HG03575 (cell line): Measurements from ENCODE around the gene OR8B3.
"Not testable (repeated sequence)": the region's sequence is repeated elsewhere in the genome, so short reads cannot be mapped to it uniquely, and the experiment has no call there.

Experiments used
- ATAC-seq: cut with Tn5 transposase; IDR thresholded peaks from one replicate; pipeline ENCODE4 v1.9.1; 2021; ENCODE audit not compliant: unreplicated experiment, insufficient number of reproducible peaks, low FRiP score; ENCODE audit errors: extremely low read depth

Gene OR8B3, protein sequence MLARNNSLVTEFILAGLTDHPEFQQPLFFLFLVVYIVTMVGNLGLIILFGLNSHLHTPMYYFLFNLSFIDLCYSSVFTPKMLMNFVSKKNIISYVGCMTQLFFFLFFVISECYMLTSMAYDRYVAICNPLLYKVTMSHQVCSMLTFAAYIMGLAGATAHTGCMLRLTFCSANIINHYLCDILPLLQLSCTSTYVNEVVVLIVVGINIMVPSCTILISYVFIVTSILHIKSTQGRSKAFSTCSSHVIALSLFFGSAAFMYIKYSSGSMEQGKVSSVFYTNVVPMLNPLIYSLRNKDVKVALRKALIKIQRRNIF

DNA sequence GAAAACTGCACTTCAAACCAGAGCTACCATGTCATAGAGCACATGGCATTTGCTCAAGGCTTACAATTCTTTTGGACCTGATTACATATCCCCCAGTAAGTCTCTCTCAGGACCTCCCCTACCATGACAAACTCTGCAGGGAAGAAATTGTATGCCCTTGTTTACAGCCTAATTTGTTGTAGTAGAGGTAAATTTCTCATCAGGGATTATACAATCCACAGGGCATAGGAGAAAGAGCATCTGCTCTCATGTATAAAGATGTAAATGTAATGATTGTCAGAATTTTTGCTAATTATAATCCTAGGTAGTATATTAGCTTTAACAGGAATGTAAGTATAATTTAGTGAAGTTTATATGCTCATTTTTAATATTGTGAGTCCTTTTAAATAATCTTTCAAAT, at the start of gene OR8B3:
Gene OR8B3 (minus strand): TSS at position 101 of the 400 bp plus-strand sequence. CDS start 1,673 bp downstream, outside the sequence.
- no peak for ATAC-seq

DNA sequence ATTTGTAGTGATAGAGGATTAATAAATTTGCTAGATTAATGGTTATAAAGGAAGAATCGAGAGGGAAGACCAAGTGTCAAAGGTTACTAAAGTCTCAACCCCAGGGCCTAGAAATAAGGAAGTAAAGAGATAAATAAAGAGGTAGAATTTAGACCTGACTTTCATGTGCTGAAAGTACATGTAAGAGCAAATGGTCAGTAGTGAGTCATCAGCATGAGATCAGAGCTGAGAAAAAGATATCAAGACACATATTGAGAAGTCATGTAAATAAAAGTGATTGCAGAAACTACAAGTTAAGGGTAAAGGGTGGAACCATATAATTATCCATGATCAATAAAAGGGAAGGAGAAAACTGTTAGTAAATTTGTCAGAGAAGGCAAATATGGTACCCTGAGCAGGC, 48.1 kb upstream of the OR8B3 start:
- ATAC-seq = no peak

DNA sequence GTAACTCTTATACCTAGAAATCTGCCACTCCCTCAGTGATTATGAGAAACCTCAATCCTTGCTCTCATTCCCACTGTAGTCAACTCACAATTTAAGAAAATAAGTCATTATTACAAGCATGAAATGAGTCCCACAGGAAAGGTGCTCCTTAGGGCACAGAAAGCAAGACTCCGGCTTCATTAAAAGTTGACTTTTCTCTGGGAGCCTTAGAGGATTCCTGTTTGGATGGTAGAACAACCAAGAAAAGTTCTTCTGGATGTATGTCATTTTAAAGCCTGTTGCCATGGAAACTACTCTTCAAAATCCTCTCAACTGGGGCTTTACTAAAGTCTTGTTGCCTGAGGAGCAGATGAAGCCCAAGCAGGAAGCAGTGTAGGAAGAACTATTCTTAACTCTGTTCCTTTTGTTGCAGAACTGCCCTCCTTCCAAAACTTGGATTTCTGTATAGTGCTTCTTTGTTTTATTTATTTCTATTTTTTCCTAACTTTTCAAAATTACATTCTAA, 46.9 kb upstream of the OR8B3 start, which contains the start of gene OR8B8:
Gene OR8B8 (minus strand): TSS at position 51 of the 505 bp plus-strand sequence. CDS start 4,611 bp downstream, outside the sequence.
- no peak for ATAC-seq

DNA sequence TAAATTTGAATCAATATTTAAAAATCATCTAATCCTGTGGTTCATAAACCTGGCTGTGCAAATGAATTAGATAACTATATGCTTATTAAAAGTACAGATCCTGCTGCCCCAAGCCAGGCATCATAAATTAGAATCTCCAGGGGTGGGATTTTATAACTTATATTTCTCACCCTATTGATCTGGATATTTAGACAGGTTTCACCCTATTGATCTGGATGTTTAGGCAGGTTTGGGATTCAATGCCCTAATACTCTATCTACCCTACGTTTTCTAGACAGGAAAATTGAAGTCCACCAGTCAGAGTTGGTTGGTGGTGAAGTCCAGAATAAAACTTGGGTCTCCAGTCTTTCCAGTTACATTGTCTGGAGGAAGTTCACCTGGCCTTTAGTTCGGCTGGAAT, 44.0 kb upstream of the OR8B3 start:
- no peak for ATAC-seq

DNA sequence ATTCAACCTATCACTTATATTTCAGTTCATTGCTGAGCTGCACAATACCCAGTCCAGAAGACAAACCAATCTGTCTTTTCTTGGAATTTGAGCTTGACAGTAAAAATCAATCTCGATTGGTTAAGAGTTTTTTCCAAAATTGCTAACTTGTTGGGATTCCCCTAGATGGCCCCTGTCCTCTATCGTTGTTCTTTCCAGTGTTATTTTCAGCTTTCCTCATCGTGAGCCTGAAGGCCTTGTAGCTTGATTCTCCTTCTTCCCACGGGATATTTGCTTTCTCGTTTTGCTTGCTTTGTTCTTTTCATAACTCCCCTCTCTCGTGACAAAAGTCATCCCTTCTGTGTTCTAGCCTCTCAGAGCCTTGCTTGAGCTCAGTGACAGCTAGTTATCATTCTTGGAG, 43.6 kb upstream of the OR8B3 start:
- ATAC-seq = no peak

DNA sequence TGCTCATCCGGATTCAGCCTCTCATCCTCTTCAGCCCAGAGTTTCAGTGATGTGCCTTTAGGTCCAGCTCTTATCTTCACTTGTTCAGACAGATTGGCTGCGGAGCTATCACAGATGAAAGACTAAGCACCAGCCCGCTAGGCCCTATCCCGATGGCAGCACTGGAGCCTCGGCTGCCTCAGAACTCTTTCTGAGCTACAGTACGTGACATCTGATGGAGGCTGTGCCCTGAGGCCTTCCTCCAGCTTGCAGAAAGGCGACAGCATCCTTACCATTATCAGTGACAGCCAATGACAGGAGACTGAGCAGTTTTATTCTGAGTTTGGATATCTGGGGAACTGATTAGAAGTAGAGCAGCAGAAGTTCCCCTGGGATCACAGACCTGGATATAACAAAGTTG, 42.7 kb upstream of the OR8B3 start:
- ATAC-seq = no peak

DNA sequence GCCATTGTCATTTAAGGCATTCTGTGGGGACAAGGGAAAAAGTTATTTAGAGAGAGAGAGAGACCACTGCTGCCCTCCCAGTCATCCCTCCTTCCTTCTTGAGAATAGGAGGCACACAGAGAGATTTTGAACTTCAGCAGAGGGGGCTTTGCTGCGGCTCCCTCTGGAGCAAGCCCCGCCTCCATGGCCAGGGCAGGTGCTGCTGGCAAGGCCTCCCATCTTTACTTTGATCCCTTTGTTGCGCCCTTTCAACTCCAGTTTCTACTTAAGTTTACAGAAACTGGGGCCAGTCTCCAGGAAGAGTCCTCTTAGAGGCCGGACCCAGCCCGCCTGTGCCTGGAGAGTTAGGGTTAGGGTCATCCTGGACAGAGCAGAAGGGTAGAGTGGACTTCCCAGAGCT, 42.3 kb upstream of the OR8B3 start:
- ATAC-seq = no peak

DNA sequence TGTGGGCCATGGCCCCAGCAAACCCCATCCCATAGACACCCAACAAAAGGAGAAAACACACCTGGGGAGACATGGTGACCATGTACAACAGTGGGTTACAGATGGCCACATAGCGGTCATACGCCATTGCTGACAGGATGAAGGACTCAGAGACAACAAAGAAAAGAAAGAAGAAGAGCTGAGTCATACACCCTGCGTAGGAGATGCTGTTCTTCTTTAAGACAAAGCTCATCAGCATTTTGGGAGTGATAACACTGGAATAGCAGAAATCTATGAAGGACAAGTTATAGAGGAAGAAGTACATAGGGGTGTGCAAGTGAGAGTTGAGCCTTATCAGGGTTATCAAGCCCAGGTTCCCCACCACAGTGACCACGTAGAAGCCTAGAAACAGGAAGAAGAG, 41.8 kb upstream of the OR8B3 start:
- no peak for ATAC-seq

DNA sequence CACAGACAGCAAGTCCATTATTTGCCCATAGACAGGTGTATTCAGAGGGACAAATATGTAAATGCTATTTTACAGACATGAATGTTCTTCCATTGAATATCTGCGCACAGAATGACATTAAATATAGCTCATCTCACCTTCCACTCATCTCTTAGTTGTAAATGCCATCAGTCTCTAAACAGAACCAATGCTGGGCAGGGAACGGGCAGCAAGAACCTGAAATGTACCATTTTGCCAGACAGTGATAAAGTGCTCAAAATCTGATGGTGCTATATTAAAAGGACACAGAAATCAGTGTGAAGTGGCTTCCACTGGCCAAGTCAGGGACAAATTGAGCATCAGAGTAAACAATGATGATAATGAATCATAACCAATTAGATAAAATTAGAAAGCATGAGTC, 35.9 kb upstream of the OR8B3 start:
- ATAC-seq = no peak

DNA sequence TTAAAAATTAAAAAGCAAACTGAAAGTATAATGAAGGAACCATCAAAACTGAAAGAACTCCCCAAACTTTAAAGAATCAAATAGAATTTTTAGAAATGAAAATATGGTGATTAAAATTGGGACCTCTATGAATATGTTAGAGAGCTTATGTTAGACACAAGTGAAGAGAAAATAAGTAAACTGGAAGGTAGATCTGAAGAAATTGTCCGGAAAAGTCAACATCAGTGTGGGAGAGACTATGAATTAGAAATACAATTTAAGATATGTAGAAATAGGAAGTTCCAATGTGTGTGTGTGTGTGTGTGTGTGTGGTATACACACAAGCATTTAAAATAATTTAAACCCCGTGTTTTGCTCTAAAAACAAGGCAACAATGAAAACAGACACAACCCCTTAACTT, 30.8 kb upstream of the OR8B3 start:
- ATAC-seq = no peak

DNA sequence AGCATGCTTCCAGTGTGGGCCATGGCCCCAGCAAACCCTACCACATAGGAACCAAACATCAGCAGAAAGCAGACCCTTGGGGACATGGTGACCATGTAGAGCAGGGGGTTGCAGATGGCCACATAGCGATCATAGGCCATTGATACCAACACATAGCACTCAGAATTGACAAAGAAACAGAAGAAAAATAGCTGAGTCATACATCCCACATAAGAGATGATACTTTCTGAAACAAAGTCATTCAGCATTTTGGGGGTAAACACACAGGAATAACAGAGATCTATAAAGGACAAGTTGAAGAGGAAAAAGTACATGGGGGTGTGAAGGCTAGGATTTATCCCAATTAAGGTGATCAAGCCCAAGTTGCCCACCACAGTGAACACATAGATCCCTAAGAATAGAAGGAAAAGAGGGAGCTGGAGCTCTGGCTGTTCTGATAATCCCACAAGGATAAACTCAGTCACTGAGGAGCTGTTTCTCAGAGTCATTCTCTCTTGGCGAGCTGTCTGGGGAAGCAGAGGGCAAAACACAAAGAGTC, 25.6 kb upstream of the OR8B3 start, which contains the start of gene OR8B4:
Gene OR8B4 (minus strand): TSS at position 488 of the 538 bp plus-strand sequence. CDS start 0 bp downstream, at position 488.
- ATAC-seq = no peak

DNA sequence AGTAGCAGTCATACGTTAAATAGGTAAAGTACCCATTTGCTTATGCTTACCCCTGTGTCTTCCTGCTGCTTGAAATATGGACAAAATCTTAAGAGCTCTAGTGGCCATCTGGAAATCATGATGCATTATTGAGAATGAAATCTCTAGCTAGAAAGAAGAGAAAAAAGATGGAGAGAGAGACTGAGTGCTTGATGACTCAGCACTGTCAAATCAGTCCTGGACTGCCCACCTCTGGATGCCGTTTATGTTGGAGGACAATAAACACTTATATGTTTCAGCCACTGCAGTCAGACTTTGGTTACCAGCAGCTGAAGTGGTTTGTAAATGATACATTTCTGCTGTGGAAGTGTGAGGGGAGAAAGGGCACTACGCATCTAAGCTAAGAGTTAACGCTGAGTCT, 22.2 kb upstream of the OR8B3 start:
- no peak for ATAC-seq

DNA sequence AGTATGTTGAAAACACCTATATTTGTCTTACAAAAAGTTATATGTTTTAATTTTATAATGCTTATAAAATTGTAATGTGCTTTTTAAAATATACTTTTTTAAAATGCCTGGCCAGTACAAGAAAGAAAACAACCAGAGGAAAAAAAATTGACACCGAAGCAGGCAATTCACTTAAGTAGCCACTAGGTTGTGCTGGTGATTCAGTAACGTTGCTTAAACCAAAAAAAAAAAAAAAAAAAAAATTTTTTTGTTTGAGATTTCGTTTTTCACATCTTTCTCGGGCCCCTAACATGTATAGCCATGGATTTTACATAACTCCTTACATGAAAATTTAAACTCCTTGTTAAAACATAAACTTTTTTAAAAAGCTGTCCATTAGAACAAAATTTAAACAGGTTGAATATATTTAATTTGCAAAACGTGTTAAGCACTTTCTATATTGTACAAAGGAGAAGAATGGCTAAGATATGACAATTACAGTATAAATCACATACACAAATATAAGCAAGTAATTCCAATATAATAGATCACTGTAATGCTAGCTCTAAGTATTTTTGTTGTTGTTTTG, 16.6 kb upstream of the OR8B3 start:
- no peak for ATAC-seq

DNA sequence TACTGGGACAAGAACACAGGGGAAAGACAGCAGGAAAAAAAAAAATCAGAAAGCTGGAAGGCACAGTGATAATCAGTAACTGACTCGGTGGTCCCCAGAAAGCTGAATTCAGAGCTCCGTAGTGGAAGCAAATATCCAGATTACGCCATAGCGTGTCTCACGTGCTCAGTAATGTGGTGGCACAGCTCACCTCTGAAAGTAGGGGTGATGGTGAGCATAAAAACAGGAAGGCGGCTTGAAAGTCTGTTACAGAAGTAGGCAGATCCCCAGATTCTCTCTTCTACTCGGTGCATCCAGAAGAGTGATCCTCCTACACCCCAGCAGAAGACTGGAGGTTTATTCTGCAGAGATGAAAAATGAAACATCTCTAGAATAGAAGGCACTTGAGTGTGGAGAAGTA, 11.1 kb upstream of the OR8B3 start:
- no peak for ATAC-seq

DNA sequence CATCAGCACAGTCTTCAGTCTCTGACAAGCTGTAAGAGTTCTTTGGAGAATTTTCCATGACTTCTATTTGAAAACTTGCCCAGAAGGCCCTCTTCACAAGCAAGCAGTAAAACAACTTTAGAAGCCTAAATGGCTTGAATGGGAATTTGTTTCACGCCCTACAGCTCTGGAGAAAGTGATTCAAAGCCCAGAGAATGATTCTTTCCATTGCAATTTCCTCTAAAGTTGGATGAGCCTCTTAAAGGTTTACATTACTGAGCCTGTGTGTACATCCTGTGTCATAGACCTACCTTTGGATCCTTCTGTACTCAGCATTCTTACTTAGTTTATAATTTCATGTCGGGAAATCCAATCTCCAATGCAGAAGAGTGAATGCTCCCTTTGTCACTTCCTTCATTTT, 6.8 kb upstream of the OR8B3 start:
- ATAC-seq = no peak

DNA sequence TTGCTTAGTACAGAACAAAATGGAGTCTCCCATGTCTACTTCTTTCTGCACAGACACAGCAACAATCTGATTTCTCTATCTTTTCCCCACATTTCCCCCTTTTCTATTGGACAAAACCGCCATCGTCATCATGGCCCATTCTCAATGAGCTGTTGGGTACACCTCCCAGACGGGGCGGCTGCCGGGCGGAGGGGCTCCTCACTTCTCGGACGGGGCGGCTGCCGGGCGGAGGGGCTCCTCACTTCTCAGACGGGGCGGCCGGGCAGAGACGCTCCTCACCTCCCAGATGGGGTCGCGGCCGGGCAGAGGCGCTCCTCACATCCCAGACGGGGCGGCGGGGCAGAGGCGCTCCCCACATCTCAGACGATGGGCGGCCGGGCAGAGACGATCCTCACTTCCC, 4.4 kb upstream of the OR8B3 start:
- ATAC-seq = not testable (repeated sequence)

DNA sequence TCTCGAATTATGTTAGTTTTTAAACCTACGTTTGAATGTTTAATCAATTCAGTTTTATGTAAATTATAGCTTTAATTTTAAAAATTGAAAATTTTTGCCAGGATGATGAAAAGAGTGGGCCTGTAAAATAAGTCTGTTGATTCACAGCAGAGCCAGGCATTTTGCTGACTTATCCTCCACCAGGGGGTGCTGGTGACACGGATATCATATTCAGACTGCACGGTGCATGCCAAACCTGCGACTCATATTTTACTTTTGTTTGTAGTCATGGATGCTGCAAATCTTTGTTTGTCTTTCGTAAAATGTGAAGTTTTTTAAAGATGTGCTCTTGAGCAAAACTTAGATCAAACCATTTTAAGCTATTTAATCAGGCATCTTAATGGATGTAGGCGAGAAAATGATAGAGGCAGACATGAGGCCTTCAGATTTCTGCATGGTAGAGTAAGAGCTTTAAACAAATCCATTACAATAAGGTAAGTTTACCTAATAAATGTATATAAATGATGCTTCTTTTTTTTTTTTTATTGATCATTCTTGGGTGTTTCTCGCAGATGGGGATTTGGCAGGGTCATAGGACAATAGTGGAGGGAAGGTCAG, 3.6 kb upstream of the OR8B3 start:
- peak; percentile 85 for ATAC-seq

DNA sequence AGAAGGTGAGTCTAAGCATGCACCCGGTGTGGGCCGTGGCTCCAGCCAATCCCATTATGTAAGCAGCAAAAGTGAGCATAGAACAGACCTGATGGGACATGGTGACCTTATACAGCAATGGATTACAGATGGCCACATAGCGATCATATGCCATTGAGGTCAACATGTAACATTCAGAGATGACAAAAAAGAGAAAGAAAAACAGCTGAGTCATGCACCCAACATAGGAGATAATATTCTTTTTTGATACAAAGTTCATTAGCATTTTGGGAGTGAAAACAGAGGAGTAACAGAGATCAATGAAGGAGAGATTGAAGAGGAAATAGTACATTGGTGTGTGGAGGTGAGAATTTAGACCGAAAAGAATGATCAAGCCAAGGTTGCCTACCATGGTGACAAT, 2.0 kb downstream of the OR8B3 start:
- not testable (repeated sequence) for ATAC-seq

DNA sequence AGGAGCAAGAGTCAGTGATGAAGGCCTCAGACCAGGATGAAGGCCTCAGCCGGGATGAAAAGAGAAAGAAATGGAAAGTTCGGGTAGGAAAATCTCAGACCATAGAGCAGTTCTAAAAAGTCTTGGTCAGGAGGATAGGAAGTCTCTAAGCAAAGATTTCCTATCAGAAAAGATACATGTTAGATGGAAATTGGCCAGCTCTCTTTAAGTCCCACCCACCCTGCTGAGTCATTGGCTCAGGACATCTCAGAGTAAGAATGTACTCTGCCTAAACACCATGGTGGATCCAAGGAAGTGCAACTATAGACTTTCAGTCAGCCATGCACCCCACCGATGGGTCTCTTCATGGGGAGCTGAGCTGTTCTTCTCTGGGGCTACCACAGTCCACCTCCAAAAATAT, 4.4 kb downstream of the OR8B3 start:
- ATAC-seq = no peak

DNA sequence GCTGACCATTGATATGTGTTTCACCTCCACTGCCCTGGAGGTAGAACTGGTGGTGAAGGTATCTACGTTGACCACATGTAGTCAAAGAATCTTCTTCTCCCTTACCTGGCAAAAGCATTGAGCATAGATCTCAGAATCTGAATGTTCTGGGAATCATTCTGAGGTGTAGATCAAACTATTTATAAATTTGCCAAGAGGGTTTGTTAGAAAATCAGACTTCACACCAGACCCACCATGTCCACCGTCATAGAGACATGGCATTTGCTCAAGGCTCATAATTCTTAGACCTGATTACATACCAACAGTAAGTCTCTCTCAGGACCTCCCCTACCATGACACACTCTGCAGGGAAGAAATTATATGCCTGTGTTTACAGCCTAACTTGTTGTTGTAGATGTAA, 14.4 kb downstream of the OR8B3 start, which contains the start of gene OR8B2:
Gene OR8B2 (minus strand): TSS at position 101 of the 400 bp plus-strand sequence. CDS start 1,156 bp downstream, outside the sequence.
- no peak for ATAC-seq
